Panc1 (cell line): ENCODE results near the gene ADAMTS13. TPM values are rescaled to one million over a fixed set of nuclear protein-coding genes. Genes with fewer than 3 reads are reported as not detected.

Experiments used
- ATAC-seq: fragments of 200-7000 bp; cut with Tn5 transposase; 2 replicates; pipeline ENCODE4 v1.9.1; 2020; ENCODE audit warnings: mild to moderate bottlenecking, moderate library complexity
- BruUV-seq: library from RNA; stranded (reverse); fragments of 400-500 nt; replicated peaks from 2 replicates; lab custom pipeline; 2021; lab: Mats Ljungman, UMichigan
- CTCF ChIA-PET: fragments of 300-600 bp; sonication (Branson Sonifier 250); formaldehyde crosslinking; loops from one replicate; lab custom pipeline; 2022; ENCODE audit warnings: antibody characterized with exemption; lab: Charles Lee
- POLR2A ChIA-PET: fragments of 300-600 bp; sonication (Branson Sonifier 250); formaldehyde crosslinking; loops from one replicate; lab custom pipeline; 2022; ENCODE audit warnings: antibody characterized with exemption; lab: Charles Lee
- DNase-seq: peaks from one replicate; pipeline ENCODE4 v3.0.0-alpha.2; 2010; ENCODE audit warnings: low read depth, low spot score
- H3K27ac ChIP-seq: 2 replicates; pipeline ENCODE4 v1.5.1; 2011; ENCODE audit warnings: mild to moderate bottlenecking, low read length, inconsistent platforms
- H3K27me3 ChIP-seq: fragments of 200-500 bp; sonication (Bioruptor generic); 2 replicates; pipeline ENCODE4 v1.6.0; 2014; ENCODE audit warnings: low read length, inconsistent platforms; ENCODE audit not compliant: control insufficient read depth, insufficient read depth
- H3K36me3 ChIP-seq: fragments of 200-500 bp; sonication (Bioruptor generic); 2 replicates; pipeline ENCODE4 v1.5.1; 2014; ENCODE audit warnings: inconsistent platforms, mild to moderate bottlenecking, low read length, moderate library complexity; ENCODE audit not compliant: control insufficient read depth, insufficient read depth
- H3K4me1 ChIP-seq: 2 replicates; pipeline ENCODE4 v1.5.1; 2011; ENCODE audit warnings: inconsistent platforms, mild to moderate bottlenecking, low read length, moderate library complexity; ENCODE audit not compliant: control insufficient read depth, insufficient read depth
- H3K4me3 ChIP-seq, 2 experiments: 2 replicates each; pipeline ENCODE4 v1.5.1; 2011 to 2012; ENCODE audit warnings: low read depth in 2 of 2, low read length in 2 of 2, mild to moderate bottlenecking in 2 of 2, inconsistent platforms in 1 of 2, moderate library complexity in 1 of 2
- H3K9me3 ChIP-seq: fragments of 200-500 bp; sonication (Bioruptor generic); 2 replicates; pipeline ENCODE4 v1.5.1; 2014; ENCODE audit warnings: low read depth, mild to moderate bottlenecking, inconsistent platforms, low read length, moderate library complexity; ENCODE audit not compliant: control insufficient read depth, insufficient read depth
- POLR2AphosphoS5 ChIP-seq: IDR thresholded peaks from 2 replicates; pipeline ENCODE4 v1.6.1; 2012; ENCODE audit warnings: mild to moderate bottlenecking, low read depth, low read length, moderate library complexity
- SIN3A ChIP-seq: IDR thresholded peaks from 2 replicates; pipeline ENCODE4 v1.6.1; 2012; ENCODE audit warnings: low read depth, mild to moderate bottlenecking, low read length, moderate library complexity, borderline replicate concordance; ENCODE audit not compliant: insufficient read depth
- TCF7L2 ChIP-seq: IDR thresholded peaks from 2 replicates; pipeline ENCODE4 v1.6.1; 2011; ENCODE audit warnings: mild to moderate bottlenecking, low read depth, low read length, inconsistent platforms
- in situ Hi-C: cut with HindIII; loops from 2 replicates; pipeline ENCODE4 v1.10.0; 2016; ENCODE audit warnings: low sequenced_read_pairs, low pct_unique_long_range_greater_than_20kb
- intact Hi-C: fragments of 100-400 bp; cut with micrococcal nuclease; formaldehyde crosslinking; loops from one replicate; pipeline ENCODE4 v1.10.0; 2022; ENCODE audit not compliant: unreplicated experiment
- total RNA-seq: library from RNA; stranded (reverse); gene quantifications from one replicate; pipeline ENCODE4 v1.2.1, GENCODE V29; 2021; ENCODE audit not compliant: unreplicated experiment
- TF ChIP-seq, protein P1 (sequence below), 2 experiments: IDR thresholded peaks; 2 replicates each; pipeline ENCODE4 v1.6.1; 2011 to 2012; ENCODE audit warnings: low read depth in 2 of 2, control low read depth in 1 of 2, low read length in 1 of 2, mild to moderate bottlenecking in 1 of 2, moderate library complexity in 1 of 2; ENCODE audit not compliant: insufficient read depth in 1 of 2
- TF ChIP-seq, protein P2 (sequence below): fragments of 450-650 bp; IDR thresholded peaks from 2 replicates; pipeline ENCODE4 v1.5.1; 2017; ENCODE audit warnings: mild to moderate bottlenecking

The ADAMTS13 gene
- total RNA-seq, 1 experiment from 2014 or later: 3.4 TPM

DNA sequence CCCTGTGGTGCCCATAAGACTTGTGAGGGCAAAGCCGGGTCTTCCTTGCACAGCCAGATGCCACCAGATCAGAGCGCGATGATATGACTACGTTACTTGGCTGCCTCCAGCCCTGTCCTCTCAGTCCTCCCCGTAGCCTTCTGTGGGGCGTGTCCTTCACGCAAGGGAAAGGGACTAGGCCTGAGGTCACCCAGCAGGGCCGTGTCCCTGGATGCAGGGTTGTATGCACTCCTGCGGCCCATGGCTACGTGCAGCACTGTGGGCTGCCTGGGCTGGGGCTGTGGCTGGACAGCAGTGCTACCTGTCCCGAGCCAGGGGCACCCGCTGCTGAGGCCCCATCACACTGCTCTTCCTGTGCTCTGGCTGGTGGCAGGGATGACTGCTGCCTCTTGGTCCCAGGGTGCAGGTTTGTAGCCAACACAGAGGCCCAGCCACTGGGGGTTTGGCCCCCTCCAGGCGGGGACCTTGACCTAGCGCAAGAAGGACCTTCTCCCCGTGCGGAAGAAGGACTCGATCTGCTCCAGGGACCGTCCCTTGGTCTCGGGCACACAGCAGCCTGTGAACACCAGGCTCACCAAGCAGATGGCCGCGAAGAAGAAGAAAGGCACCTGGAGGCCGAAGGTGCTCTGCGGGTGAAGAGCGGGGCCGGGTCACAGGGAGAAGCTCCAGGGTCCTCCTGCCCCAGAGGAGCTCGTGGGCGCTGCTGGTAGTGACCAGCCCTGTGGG is 49.5 kb downstream of the ADAMTS13 start:
- TF ChIP-seq, protein P1, sequence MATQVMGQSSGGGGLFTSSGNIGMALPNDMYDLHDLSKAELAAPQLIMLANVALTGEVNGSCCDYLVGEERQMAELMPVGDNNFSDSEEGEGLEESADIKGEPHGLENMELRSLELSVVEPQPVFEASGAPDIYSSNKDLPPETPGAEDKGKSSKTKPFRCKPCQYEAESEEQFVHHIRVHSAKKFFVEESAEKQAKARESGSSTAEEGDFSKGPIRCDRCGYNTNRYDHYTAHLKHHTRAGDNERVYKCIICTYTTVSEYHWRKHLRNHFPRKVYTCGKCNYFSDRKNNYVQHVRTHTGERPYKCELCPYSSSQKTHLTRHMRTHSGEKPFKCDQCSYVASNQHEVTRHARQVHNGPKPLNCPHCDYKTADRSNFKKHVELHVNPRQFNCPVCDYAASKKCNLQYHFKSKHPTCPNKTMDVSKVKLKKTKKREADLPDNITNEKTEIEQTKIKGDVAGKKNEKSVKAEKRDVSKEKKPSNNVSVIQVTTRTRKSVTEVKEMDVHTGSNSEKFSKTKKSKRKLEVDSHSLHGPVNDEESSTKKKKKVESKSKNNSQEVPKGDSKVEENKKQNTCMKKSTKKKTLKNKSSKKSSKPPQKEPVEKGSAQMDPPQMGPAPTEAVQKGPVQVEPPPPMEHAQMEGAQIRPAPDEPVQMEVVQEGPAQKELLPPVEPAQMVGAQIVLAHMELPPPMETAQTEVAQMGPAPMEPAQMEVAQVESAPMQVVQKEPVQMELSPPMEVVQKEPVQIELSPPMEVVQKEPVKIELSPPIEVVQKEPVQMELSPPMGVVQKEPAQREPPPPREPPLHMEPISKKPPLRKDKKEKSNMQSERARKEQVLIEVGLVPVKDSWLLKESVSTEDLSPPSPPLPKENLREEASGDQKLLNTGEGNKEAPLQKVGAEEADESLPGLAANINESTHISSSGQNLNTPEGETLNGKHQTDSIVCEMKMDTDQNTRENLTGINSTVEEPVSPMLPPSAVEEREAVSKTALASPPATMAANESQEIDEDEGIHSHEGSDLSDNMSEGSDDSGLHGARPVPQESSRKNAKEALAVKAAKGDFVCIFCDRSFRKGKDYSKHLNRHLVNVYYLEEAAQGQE (IDR thresholded peaks at IDR 0.05; ENCODE audit: insufficient read depth in 1 of 2, low read depth in 2 of 2, low read length in 1 of 2): no peak
- TF ChIP-seq, protein P2, sequence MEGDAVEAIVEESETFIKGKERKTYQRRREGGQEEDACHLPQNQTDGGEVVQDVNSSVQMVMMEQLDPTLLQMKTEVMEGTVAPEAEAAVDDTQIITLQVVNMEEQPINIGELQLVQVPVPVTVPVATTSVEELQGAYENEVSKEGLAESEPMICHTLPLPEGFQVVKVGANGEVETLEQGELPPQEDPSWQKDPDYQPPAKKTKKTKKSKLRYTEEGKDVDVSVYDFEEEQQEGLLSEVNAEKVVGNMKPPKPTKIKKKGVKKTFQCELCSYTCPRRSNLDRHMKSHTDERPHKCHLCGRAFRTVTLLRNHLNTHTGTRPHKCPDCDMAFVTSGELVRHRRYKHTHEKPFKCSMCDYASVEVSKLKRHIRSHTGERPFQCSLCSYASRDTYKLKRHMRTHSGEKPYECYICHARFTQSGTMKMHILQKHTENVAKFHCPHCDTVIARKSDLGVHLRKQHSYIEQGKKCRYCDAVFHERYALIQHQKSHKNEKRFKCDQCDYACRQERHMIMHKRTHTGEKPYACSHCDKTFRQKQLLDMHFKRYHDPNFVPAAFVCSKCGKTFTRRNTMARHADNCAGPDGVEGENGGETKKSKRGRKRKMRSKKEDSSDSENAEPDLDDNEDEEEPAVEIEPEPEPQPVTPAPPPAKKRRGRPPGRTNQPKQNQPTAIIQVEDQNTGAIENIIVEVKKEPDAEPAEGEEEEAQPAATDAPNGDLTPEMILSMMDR: no peak
- TF ChIP-seq POLR2AphosphoS5 (no peak), TCF7L2 (no peak)
- ChIA-PET POLR2A (no interaction called here), CTCF (interaction anchor here (0.7 kb wide), 1 partner anchor 14 kb away, joined by 5 read pairs; no protein-coding TSS in a partner anchor)
- intact Hi-C loops (no loop called here), in situ Hi-C loops (no loop called here)
- Histone ChIP-seq H3K36me3 (no peaks in the 10 kb centered on the region; the same call in 1 of the 2 replicates), H3K4me3 (no peak overlapping the region), H3K27me3 (no peaks in the 10 kb centered on the region), H3K9me3 (no peaks in the 10 kb centered on the region), H3K4me1 (no peaks in the 10 kb centered on the region), H3K27ac (no peak overlapping the region)
- TSS peak; percentile 59 for BruUV-seq
- DNase-seq (no peak), ATAC-seq (0 out of 2 replicates have a peak, but pooled peaks have one; percentile 6)

DNA sequence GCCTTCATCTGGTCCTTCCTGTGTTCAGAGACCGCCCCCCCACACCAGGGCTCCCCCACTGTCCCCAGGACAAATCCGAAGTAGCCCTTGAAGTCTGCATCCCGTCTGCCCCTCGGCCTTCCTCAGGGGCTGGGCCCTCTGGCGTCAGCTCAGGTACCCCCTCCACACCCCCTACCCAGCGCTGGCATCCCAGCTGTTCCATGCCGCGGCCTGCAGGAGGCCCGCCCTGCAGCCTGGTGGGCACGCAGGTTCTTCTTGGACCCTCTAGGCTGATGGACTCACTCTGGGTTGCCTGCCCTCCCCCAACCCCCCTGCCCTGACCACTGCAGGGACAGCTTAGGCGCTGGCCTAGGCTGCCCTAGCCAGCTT is 50.1 kb downstream of the ADAMTS13 start:
- Histone ChIP-seq H3K27me3 (no peaks in the 10 kb centered on the region), H3K27ac (no peak overlapping the region), H3K9me3 (no peaks in the 10 kb centered on the region), H3K36me3 (no peaks in the 10 kb centered on the region; the same call in 1 of the 2 replicates), H3K4me1 (no peaks in the 10 kb centered on the region), H3K4me3 (no peak overlapping the region)
- ATAC-seq: no peak
- in situ Hi-C loops: no loop called here
- POLR2A ChIA-PET: no interaction called here
- TF ChIP-seq, protein P2: no peak
- no peak for TF ChIP-seq TCF7L2
- TF ChIP-seq POLR2AphosphoS5: no peak
- TF ChIP-seq, protein P1 (IDR thresholded peaks at IDR 0.05; ENCODE audit: insufficient read depth in 1 of 2, low read depth in 2 of 2, low read length in 1 of 2): no peak
- no peak for TF ChIP-seq SIN3A
- intact Hi-C loops: no loop called here
- DNase-seq: no peak
- CTCF ChIA-PET: interaction anchor here (0.7 kb wide), 1 partner anchor 14 kb away, joined by 5 read pairs; no protein-coding TSS in a partner anchor
- BruUV-seq: no TSS peak
